Adrenal gland (tissue), 5 donors: Measurements from ENCODE around the gene ANP32E.

Experiments used
- CTCF ChIP-seq, 6 experiments: fragments of 450-650 bp in 4 of 6; fragments of 200-600 bp in 2 of 6; sonication (generic) in 1 of 6; IDR thresholded peaks; 1 replicate in 5 of 6; 2 replicates in 1 of 6; pipeline versions ENCODE4 v1.5.1 to v1.8.0; 2016 to 2021; ENCODE audit warnings: antibody characterized with exemption in 6 of 6, mild to moderate bottlenecking in 2 of 6, moderate library complexity in 1 of 6
- POLR2A ChIP-seq, 2 donors: fragments of 450-650 bp; IDR thresholded peaks; one replicate each; pipeline ENCODE4 v1.6.1; 2017; ENCODE audit warnings: antibody characterized with exemption in 2 of 2, mild to moderate bottlenecking in 2 of 2, moderate library complexity in 1 of 2
- donor health status: DM: no; HTN: no; CAD: no.

- no peak for TF ChIP-seq CTCF (IDR thresholded peaks at IDR 0.05)
- no peak for TF ChIP-seq POLR2A (IDR thresholded peaks at IDR 0.05)
Measured at GRCh38 chr1:150178548-150178947, 57.4 kb downstream of the ANP32E start.
